ENCODE measurements around the gene TRPM3.

The TRPM3 gene

GRCh38 chr9:71097671-71098070 lies 23.8 kb downstream of the TRPM3 start:
- no peak for DNase-seq (ENCODE audit: low read depth in 2 of 2)

DNA sequence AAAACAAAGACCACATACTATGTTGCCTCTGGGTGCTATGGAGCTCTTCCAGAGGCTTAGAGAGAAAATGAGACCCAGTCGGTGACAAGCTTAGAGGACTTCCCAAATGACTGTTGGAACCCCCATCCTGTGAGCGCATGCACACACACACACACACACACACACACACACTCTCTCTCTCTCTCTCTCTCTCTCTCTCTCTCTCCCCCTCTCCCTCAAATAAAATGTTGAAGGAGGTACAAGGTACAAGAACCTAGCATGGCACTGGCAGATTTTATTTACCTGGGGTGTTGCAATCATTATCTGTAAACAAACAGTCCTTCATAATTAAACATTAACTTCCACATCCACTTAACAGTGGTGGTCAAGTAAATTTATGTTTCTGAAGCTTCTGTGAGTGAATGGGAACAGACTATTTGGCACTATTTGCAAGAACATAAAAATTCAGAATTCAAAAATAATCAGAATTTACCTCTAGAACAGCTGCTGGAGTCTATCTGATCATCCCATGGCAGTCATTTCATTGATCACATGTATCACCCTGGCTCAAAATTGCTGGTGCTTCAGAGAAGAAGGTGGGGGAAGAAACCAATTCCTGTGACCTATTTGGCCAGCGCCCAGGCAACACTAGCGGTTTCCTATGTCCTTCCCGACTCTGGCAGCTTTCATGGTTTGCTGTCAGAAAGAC lies 24.9 kb downstream of the TRPM3 start:
- no peak for DNase-seq (ENCODE audit: low read depth in 2 of 2)

GRCh38 chr9:71094708-71095251 lies 26.6 kb downstream of the TRPM3 start:
- DNase-seq (ENCODE audit: low read depth in 2 of 2), result no peak

DNA sequence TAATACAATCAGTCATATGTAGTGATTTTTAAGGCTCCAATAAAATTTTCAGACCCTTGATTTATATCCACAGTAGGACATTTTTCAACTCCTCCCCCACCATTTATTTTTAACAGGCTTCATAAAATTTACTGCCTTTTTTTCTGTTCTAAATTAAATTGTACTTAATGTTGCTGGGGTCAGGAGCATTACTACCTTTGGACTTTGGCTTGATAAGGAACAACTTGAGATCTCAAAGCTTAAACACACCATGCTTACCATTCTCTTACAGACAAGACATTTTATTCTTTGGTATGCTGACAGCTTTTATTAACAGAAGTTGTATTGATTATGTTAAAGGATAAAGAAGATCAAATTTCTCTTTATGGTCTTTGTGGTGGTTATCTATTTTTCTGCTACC lies 30.5 kb downstream of the TRPM3 start:
- DNase-seq (ENCODE audit: low read depth in 2 of 2), result no peak

DNA sequence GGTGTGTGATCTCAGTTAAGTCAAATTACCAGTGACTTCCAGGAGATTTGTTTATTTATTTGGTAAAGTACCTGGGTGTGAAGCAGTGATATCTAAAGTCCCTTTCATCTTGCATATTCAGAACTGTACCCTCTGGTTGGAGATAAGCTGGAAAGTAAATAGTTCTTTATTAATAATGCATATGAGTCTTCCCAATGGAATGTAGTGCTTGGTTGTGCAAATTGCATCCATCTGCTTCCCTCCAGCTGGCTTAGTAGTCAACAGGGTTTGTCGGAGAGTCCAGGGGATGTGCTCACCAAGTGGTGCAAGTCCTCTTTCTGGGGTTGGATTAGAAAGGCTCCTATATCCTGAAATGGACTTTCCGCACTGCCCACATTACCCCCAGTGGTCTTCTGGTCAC lies 42.0 kb downstream of the TRPM3 start:
- DNase-seq (ENCODE audit: low read depth in 2 of 2), result no peak

DNA sequence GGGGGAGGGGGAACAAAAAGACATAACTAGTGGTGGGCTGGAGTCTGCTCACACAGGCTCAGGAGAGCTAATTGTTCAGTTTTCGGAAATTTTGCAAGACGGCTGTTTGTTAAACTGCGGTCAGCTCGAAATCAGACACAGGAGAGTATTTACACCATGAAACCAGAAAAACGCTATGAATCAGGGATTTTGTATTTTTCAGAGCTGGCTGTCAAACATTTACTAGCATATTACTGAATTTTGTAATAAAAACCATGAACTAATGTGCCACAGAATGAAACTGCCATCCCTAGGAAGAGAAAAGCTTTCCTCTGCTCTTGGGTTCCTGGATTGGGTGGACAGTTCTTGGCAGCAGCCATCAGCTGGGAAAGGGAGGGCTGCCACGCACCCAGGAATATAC lies 45.3 kb downstream of the TRPM3 start:
- DNase-seq (ENCODE audit: low read depth in 2 of 2), result no peak

DNA sequence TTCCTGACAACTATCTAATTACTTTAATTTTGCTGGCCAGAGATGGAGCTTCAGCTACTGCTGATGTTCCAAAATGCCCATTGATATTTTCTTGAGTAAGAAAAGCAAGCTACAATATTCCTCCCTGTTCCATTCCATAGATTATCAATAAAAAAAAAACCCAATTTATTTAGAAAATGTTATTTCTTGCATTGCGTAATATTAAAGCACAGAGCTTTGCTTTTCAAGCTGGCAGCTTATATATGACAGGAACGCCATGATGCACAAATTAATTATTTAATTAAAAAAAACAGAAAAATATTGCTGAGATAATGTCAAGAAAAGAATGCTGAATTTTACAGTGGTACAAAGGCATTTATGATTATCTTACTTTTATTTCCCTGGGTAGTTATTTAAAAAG lies 47.9 kb downstream of the TRPM3 start:
- DNase-seq (ENCODE audit: low read depth in 2 of 2), result no peak

GRCh38 chr9:71072587-71072986 lies 48.8 kb downstream of the TRPM3 start:
- no peak for DNase-seq (ENCODE audit: low read depth in 2 of 2)

DNA sequence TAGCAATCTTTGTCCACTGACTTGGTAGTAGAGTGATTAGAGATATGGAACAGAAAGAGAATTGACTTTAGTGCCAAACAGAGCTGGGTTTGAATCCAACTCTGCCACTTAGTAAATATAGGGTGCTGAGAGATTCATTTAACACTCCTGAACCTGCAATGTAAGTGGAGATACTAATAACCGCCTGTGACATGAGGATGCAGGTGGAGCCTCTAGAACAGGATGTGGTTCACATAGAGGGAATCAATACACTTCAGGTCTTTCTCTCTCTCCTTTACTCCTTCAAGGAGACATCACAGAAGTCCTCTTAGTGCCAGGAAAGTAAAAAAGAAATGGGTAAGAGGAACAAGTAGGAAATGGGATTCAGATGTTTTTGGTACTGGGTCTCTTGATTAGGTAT lies 49.8 kb downstream of the TRPM3 start:
- DNase-seq (ENCODE audit: low read depth in 2 of 2), result no peak

- DNase-seq (ENCODE audit: low read depth in 2 of 2), result no peak
Observed at GRCh38 chr9:71058660-71059059, 62.8 kb downstream of the TRPM3 start.

DNA sequence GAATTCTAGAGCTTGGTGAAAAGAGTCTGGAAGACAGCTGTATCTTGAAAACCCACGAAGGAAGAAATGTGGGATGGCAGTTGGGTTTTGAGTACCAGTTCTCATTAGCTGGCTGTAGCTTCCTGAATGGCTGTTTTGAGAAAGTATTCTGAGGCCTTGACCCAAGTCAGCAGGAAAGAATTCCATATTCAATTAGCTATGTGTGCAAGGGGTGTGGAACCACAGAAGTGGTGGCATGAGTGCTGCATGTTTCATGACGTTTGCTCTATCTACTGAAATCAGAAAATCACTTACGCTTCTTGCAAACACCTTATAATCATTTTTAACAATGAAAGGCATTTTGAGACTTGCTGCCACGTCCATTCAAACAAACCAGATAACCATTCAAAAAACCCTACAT lies 69.1 kb downstream of the TRPM3 start:
- DNase-seq (ENCODE audit: low read depth in 2 of 2), result no peak

- DNase-seq (ENCODE audit: low read depth in 2 of 2), result no peak
Observed at GRCh38 chr9:71048280-71048679, 73.1 kb downstream of the TRPM3 start.

- no peak for DNase-seq (ENCODE audit: low read depth in 2 of 2)
Observed at GRCh38 chr9:71042448-71042990, 78.9 kb downstream of the TRPM3 start.

DNA sequence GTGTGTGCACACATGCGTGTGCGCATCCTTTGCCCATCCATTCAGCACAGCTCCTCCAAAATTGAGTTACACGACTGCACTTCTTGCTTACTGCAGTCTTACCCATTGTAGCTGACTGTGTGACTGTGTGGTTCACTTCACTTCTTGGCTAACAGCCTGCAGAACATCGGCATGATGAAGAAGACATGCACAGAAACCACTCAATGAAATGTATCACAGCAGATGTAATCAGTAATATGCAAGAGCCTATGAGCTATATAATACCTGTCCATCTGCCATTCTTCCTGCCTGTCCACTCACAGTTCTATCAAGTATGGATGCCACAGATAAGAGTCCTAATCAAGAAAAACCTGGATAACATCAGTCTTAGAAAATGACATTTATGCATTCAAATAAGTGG lies 83.9 kb downstream of the TRPM3 start:
- DNase-seq (ENCODE audit: low read depth in 2 of 2), result no peak

DNA sequence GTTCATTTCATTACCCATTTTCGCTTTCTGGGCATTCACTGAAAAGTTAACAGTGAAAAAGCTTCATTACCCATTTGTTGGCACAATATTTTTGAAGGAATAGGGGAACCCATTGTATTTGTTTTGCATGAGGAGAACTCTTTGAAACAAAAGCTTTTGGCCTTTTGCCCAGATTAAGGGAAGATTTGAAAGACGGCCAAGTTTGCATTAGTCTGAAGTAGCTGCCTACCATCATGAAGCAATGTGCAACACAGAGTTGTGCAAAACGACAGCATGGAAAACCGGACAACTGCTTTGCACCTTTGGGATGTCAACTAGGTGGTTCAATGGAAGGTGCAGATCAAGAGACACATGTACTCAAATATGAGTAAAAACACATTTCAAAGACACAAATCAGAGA lies 84.9 kb downstream of the TRPM3 start:
- no peak for DNase-seq (ENCODE audit: low read depth in 2 of 2)

DNA sequence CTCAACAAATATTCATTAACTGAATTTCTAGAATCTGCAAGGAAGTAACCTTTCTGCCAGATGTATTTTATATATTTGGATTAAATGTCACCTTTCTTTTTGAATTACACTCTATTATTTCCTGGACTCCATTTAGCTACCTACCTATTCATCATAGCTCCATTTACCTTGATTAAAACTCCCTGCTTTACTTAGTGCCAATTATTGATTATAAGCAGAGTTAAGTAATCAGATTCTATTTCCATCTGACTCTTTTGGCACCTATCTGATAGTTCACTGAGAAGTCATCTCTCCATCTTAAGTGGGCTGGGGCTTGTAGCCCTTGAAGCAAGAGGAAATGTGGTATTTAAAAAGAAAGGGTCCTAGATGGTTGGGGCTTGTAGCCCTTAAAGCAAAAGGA lies 88.6 kb downstream of the TRPM3 start:
- DNase-seq (ENCODE audit: low read depth in 2 of 2), result no peak

DNA sequence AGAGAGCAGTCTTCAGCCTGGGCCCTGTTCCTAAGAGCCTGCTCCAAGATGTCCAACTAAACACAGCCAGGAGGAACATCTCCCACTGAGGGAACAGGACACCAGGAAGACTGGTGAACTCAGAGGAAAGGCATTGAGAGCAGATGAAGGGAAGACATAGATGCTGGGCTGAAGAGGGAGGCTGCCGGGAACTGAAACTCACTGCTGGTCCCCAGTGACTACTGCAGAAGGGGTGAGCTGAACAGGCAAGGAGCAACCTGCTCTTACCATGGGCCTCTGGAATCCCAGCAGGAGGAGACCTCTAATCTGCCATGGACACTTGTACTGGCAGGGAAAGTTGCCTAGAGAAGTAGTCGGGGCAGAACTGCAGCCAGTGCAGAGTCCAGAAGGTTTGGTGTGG lies 95.7 kb downstream of the TRPM3 start:
- no peak for DNase-seq (ENCODE audit: low read depth in 2 of 2)

DNA sequence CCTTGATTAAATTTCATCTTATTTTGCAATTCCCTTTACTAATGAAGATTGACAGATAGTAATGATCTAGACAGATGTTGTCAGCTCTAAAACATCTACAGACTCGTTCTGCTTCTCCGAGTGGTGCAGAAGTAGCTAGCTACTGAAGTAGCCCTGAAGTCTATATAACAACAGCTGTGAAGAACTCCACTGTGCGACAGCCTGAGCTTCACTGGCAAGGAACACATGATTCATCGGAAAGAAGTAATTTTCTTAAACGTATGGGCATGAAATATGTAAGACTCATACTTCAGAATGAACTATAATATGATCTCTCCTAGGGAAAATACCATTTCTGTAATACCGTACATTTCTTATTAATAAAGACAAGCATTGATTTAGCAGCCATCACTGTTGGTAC lies 96.2 kb downstream of the TRPM3 start:
- no peak for DNase-seq (ENCODE audit: low read depth in 2 of 2)

DNA sequence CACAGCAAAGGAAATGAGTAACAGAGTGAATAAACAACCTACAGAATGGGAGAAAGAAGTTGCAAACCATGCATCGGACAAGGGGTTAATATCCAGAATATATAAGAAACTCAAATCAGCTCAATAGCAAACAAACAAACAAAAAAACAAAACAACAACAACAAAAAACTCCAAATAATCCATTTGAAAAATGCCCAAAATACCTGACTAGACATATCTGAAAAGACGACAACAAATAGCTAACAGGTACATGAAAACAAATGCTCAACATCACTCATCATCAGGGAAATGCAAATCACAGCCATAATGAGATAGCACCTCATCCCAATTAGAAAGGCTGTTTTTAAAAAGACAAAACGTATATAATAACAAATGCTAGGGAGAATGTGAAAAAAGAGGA lies 111.2 kb downstream of the TRPM3 start:
- DNase-seq (ENCODE audit: low read depth in 2 of 2), result no peak

DNA sequence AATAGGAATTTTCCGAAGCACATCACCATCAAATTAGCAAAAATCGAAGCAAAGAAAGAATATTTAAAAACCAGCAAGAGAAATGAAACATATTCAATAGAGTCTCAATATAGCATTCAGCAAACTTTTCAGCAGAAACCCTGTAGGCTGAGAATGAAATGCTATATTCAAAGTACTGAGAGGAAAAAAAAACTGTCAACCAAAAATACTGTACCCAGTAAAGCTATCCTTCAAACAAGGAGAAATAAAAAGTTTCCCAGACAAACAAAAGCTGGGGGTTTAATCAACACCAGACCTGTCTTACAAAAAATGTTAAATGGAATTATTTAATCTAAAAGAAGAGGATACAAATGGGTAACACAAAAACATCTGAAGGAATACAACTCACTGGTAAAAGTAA lies 116.0 kb downstream of the TRPM3 start:
- no peak for DNase-seq (ENCODE audit: low read depth in 2 of 2)

- no peak for DNase-seq (ENCODE audit: low read depth in 2 of 2)
Observed at GRCh38 chr9:71004196-71004595, 117.2 kb downstream of the TRPM3 start.

- no peak for DNase-seq (ENCODE audit: low read depth in 2 of 2)
Observed at GRCh38 chr9:71003346-71003745, 118.1 kb downstream of the TRPM3 start.

- no peak for DNase-seq (ENCODE audit: low read depth in 2 of 2)
Observed at GRCh38 chr9:71001780-71002386, 119.5 kb downstream of the TRPM3 start.

All from stimulated activated CD8-positive, alpha-beta memory T cell treated with anti-CD3 and anti-CD28 coated beads, Interleukin-2, amount 100 ng/mL, for 1 hour (primary cell).